SK-N-SH (cell line): ENCODE data around the gene IL9R.

ENCODE experiments used
- MEF2A ChIP-seq: IDR thresholded peaks from 2 replicates; pipeline ENCODE4 v1.4.0; 2012; ENCODE audit warnings: low read depth, borderline replicate concordance
- RFX5 ChIP-seq: IDR thresholded peaks from 2 replicates; pipeline ENCODE4 v1.6.1; 2012; ENCODE audit warnings: mild to moderate bottlenecking, improper control_type of control experiment, low read length
- TAF1 ChIP-seq: IDR thresholded peaks from 2 replicates; pipeline ENCODE4 v1.6.1; 2012; ENCODE audit warnings: low read depth, mild to moderate bottlenecking, low read length, moderate library complexity, borderline replicate concordance
- TF ChIP-seq, protein P1 (sequence below): fragments of 200-600 bp; sonication (generic); IDR thresholded peaks from 2 replicates; pipeline ENCODE4 v1.6.1; 2017; ENCODE audit warnings: antibody characterized with exemption, mild to moderate bottlenecking, moderate library complexity
- TF ChIP-seq, protein P2 (sequence below): IDR thresholded peaks from 2 replicates; pipeline ENCODE4 v1.4.0; 2012; ENCODE audit warnings: low read depth, borderline replicate concordance
- TF ChIP-seq, protein P3 (sequence below): fragments of 150-350 bp; IDR thresholded peaks from 2 replicates; pipeline ENCODE4 v1.6.1; 2017; ENCODE audit warnings: antibody characterized with exemption, low read length, low read depth, borderline replicate concordance
- TF ChIP-seq, protein P4 (sequence below): IDR thresholded peaks from 2 replicates; pipeline ENCODE4 v1.4.0; 2012; ENCODE audit warnings: low read depth, borderline replicate concordance

DNA sequence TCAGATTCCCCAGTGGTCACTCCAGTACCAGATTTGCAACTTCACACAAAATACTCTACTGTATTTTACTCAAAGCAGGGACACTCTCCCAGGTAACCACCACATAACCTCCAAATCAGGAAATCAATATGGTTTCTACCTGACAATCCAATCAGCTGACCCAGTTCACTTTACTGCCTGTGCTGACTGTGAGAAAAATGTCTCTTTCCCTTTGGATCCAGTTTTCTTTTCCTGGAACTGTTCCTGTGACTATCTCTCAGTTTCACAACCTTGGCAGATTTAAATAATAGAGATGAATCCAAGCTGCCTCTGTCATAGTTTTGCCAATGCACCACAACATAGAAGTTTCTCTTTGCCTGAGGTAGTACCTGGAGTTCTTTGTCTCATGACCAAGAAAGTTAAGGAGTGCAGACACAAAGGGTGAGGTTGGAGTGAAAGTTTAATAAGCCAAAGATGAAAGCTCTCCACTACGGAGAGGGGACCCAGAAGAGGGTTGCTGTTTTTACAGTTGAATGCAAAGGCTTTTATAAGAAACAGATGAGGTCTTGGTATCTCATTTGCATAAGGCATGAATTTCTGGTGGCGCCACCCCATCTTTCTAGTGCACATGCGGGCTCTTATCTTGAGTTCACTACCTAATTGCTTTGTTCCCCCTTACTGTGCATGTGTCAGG is 29.7 kb upstream of the IL9R start:
- TF ChIP-seq, protein P1, sequence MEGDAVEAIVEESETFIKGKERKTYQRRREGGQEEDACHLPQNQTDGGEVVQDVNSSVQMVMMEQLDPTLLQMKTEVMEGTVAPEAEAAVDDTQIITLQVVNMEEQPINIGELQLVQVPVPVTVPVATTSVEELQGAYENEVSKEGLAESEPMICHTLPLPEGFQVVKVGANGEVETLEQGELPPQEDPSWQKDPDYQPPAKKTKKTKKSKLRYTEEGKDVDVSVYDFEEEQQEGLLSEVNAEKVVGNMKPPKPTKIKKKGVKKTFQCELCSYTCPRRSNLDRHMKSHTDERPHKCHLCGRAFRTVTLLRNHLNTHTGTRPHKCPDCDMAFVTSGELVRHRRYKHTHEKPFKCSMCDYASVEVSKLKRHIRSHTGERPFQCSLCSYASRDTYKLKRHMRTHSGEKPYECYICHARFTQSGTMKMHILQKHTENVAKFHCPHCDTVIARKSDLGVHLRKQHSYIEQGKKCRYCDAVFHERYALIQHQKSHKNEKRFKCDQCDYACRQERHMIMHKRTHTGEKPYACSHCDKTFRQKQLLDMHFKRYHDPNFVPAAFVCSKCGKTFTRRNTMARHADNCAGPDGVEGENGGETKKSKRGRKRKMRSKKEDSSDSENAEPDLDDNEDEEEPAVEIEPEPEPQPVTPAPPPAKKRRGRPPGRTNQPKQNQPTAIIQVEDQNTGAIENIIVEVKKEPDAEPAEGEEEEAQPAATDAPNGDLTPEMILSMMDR, result no peak
- no peak for TF ChIP-seq RFX5
- TF ChIP-seq MEF2A, result no peak
- TF ChIP-seq, protein P2, sequence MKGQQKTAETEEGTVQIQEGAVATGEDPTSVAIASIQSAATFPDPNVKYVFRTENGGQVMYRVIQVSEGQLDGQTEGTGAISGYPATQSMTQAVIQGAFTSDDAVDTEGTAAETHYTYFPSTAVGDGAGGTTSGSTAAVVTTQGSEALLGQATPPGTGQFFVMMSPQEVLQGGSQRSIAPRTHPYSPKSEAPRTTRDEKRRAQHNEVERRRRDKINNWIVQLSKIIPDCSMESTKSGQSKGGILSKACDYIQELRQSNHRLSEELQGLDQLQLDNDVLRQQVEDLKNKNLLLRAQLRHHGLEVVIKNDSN, result no peak
- TF ChIP-seq, protein P3, sequence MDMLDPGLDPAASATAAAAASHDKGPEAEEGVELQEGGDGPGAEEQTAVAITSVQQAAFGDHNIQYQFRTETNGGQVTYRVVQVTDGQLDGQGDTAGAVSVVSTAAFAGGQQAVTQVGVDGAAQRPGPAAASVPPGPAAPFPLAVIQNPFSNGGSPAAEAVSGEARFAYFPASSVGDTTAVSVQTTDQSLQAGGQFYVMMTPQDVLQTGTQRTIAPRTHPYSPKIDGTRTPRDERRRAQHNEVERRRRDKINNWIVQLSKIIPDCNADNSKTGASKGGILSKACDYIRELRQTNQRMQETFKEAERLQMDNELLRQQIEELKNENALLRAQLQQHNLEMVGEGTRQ, result no peak
- TF ChIP-seq, protein P4, sequence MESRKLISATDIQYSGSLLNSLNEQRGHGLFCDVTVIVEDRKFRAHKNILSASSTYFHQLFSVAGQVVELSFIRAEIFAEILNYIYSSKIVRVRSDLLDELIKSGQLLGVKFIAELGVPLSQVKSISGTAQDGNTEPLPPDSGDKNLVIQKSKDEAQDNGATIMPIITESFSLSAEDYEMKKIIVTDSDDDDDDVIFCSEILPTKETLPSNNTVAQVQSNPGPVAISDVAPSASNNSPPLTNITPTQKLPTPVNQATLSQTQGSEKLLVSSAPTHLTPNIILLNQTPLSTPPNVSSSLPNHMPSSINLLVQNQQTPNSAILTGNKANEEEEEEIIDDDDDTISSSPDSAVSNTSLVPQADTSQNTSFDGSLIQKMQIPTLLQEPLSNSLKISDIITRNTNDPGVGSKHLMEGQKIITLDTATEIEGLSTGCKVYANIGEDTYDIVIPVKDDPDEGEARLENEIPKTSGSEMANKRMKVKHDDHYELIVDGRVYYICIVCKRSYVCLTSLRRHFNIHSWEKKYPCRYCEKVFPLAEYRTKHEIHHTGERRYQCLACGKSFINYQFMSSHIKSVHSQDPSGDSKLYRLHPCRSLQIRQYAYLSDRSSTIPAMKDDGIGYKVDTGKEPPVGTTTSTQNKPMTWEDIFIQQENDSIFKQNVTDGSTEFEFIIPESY, result no peak
- TF ChIP-seq TAF1, result no peak
